ENCODE data around the gene COL11A2. TPM values are rescaled to one million over a fixed set of nuclear protein-coding genes. Genes with fewer than 3 reads are reported as not detected.
"Not testable (repeated sequence)": the region's sequence is repeated elsewhere in the genome, so short reads cannot be mapped to it uniquely, and the experiment has no call there.

Gene COL11A2
- total RNA-seq, 1 experiment from 2014 or later = 0.58 TPM

DNA sequence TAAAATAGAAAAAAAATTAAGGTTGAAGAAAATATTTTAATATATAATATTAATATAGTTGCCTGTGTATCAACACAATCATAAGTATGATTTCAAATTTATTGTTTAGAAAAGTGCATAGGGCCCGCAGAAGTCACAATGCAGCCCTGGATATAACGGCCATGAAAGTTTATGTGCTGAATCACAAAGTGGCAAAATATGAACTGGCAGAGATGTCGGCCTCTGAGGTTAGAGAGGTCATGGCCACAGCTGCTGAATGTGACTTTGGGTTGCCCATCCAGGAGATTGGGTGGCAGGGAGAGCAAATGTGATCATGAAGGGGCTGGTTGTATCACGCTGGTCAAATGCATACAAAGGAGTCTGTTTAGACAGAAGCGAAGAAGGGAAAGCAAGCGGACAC lies 35.7 kb downstream of the COL11A2 start:
- TF ChIP-seq EZH2 (IDR thresholded peaks at IDR 0.05; ENCODE audit: low read length, unreplicated experiment) (no peak), EZH2phosphoT487 (IDR thresholded peaks at IDR 0.05; ENCODE audit: borderline replicate concordance, low read length) (no peak)
- TF ChIP-seq, protein P1, sequence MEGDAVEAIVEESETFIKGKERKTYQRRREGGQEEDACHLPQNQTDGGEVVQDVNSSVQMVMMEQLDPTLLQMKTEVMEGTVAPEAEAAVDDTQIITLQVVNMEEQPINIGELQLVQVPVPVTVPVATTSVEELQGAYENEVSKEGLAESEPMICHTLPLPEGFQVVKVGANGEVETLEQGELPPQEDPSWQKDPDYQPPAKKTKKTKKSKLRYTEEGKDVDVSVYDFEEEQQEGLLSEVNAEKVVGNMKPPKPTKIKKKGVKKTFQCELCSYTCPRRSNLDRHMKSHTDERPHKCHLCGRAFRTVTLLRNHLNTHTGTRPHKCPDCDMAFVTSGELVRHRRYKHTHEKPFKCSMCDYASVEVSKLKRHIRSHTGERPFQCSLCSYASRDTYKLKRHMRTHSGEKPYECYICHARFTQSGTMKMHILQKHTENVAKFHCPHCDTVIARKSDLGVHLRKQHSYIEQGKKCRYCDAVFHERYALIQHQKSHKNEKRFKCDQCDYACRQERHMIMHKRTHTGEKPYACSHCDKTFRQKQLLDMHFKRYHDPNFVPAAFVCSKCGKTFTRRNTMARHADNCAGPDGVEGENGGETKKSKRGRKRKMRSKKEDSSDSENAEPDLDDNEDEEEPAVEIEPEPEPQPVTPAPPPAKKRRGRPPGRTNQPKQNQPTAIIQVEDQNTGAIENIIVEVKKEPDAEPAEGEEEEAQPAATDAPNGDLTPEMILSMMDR (conservative IDR thresholded peaks at IDR 0.05; ENCODE audit: low read depth, low read length) = no peak
- no peak overlapping the region for H3K27ac ChIP-seq (ENCODE audit: low read length)

DNA sequence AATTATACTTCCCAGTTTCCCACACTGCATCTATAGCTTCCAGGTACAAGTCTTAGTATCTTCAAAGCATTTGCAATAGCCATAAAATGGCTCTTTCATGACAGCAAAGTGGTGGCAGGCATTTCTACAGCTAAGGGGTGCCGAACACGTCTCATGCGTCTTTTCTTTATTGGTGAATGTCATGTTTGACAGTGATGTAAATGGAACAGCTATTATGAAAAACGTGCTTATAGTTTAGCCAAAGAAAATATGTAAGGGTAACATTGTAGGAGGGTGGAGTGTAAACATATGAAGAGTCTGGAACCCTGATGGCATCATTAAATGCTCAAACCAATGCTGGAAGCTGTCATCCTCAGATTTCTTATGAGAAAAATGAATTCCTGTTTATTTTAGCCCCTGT lies 37.9 kb downstream of the COL11A2 start:
- BruUV-seq (replicated peaks) = no TSS peak
- Histone ChIP-seq H4K20me1 (ENCODE audit: low read length) (no peaks in the 10 kb centered on the region), H3K4me1 (ENCODE audit: insufficient read depth, low read length) (no peaks in the 10 kb centered on the region), H3K9ac (ENCODE audit: low read length) (no peak overlapping the region), H3K4me3 (ENCODE audit: low read length) (no peak overlapping the region), H3K36me3 (ENCODE audit: low read depth, low read length) (no peaks in the 10 kb centered on the region), H3K9me2 (replicated peaks; ENCODE audit: low read length) (no peaks in the 10 kb centered on the region), H3K27me3 (ENCODE audit: low read length) (peaks cover 11% of the 10 kb centered on the region), H3K9me3 (ENCODE audit: low read length) (peaks cover 6% of the 10 kb centered on the region; the same call in 1 of the 2 replicates), H3K79me2 (ENCODE audit: low read length) (no peaks in the 10 kb centered on the region), H3F3A (ENCODE audit: low read length, unreplicated experiment) (no peaks in the 10 kb centered on the region), H2AFZ (ENCODE audit: low read length) (no peak overlapping the region), H3K4me2 (ENCODE audit: low read length) (no peak overlapping the region), H3K27ac (ENCODE audit: low read length) (no peak overlapping the region)
- TF ChIP-seq EZH2phosphoT487 (IDR thresholded peaks at IDR 0.05; ENCODE audit: borderline replicate concordance, low read length) (no peak), EZH2 (IDR thresholded peaks at IDR 0.05; ENCODE audit: low read length, unreplicated experiment) (no peak)
- TF ChIP-seq, protein P1 (conservative IDR thresholded peaks at IDR 0.05; ENCODE audit: low read depth, low read length) = no peak
- no peak for ATAC-seq
- DNase-seq = no peak
- CTCF ChIA-PET = no interaction called here
- intact Hi-C loops (cut with micrococcal nuclease) = no loop called here
- POLR2A ChIA-PET (ENCODE audit: unreplicated experiment) = no interaction called here

More for the DNA sequence above, 35.7 kb downstream of the COL11A2 start:
- no peak for DNase-seq
- Histone ChIP-seq H3F3A (ENCODE audit: low read length, unreplicated experiment) (no peaks in the 10 kb centered on the region), H3K4me2 (ENCODE audit: low read length) (no peak overlapping the region), H3K4me1 (ENCODE audit: insufficient read depth, low read length) (peaks cover 10% of the 10 kb centered on the region), H3K36me3 (ENCODE audit: low read depth, low read length) (no peaks in the 10 kb centered on the region), H2AFZ (ENCODE audit: low read length) (no peak overlapping the region), H4K20me1 (ENCODE audit: low read length) (no peaks in the 10 kb centered on the region), H3K9me3 (ENCODE audit: low read length) (no peaks in the 10 kb centered on the region; the same call in 1 of the 2 replicates), H3K9ac (ENCODE audit: low read length) (no peak overlapping the region), H3K4me3 (ENCODE audit: low read length) (no peak overlapping the region), H3K27me3 (ENCODE audit: low read length) (no peaks in the 10 kb centered on the region), H3K79me2 (ENCODE audit: low read length) (no peaks in the 10 kb centered on the region), H3K9me2 (replicated peaks; ENCODE audit: low read length) (no peaks in the 10 kb centered on the region)
- ChIA-PET CTCF (no interaction called here), POLR2A (ENCODE audit: unreplicated experiment) (no interaction called here)
- intact Hi-C loops (cut with micrococcal nuclease) = no loop called here
- ATAC-seq = no peak
- BruUV-seq (replicated peaks) = no TSS peak

DNA sequence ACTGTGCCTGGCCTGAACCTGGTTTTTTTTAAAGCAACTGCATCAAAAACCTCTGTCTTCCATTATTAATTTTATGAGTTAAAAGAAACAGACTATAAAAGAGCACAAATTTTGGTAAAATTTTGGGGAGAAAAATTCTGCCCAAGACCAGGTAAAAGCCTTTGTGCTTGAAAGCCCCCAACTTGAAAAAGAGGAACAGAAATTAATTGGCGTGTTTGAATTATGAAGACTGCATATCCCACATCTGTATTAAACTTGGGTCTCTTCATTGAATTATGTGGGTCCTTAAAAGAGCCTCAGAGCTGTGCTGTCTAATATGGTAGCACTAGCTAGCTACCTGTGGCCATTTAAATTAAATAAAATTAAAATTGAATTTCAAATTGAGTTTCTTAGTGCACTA lies 41.2 kb downstream of the COL11A2 start:
- H3K4me2 ChIP-seq (ENCODE audit: low read length) = no peak overlapping the region
- BruUV-seq (replicated peaks) = no TSS peak
- H3K9ac ChIP-seq (ENCODE audit: low read length) = no peak overlapping the region
- CTCF ChIA-PET = no interaction called here
- H3K4me1 ChIP-seq (ENCODE audit: insufficient read depth, low read length) = no peaks in the 10 kb centered on the region
- H3K79me2 ChIP-seq (ENCODE audit: low read length) = no peaks in the 10 kb centered on the region
- no peaks in the 10 kb centered on the region for H3F3A ChIP-seq (ENCODE audit: low read length, unreplicated experiment)
- no peak overlapping the region for H3K27ac ChIP-seq (ENCODE audit: low read length)
- no peak overlapping the region for H3K4me3 ChIP-seq (ENCODE audit: low read length)
- ATAC-seq = no peak
- peaks cover 6% of the 10 kb centered on the region; the same call in 1 of the 2 replicates for H3K9me3 ChIP-seq (ENCODE audit: low read length)
- H4K20me1 ChIP-seq (ENCODE audit: low read length) = no peaks in the 10 kb centered on the region
- no peaks in the 10 kb centered on the region for H3K36me3 ChIP-seq (ENCODE audit: low read depth, low read length)
- POLR2A ChIA-PET (ENCODE audit: unreplicated experiment) = no interaction called here
- intact Hi-C loops (cut with micrococcal nuclease) = no loop called here
- H3K9me2 ChIP-seq (replicated peaks; ENCODE audit: low read length) = no peaks in the 10 kb centered on the region
- no peak overlapping the region for H2AFZ ChIP-seq (ENCODE audit: low read length)
- no peak for DNase-seq
- TF ChIP-seq EZH2 (IDR thresholded peaks at IDR 0.05; ENCODE audit: low read length, unreplicated experiment) (no peak), EZH2phosphoT487 (IDR thresholded peaks at IDR 0.05; ENCODE audit: borderline replicate concordance, low read length) (no peak)
- TF ChIP-seq, protein P1 (conservative IDR thresholded peaks at IDR 0.05; ENCODE audit: low read depth, low read length) = no peak
- peaks cover 16% of the 10 kb centered on the region for H3K27me3 ChIP-seq (ENCODE audit: low read length)

DNA sequence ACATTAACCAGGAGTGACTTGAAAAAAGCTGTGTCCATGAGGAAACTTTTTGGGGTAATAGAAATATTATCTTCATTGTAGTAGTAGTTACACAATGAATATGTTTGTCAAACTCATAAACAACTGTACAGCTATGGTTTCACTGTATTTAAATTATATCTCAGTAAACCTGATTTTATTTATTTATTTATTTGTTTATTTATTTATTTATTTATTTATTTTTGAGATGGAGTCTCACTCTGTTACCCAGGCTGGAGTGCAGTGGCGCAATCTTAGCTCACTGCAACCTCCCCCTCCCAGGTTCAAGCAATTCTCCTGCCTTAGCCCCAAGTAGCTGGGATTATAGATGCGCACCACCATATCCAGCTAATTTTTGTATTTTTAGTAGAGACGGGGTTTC lies 41.7 kb downstream of the COL11A2 start:
- H3K27ac ChIP-seq (ENCODE audit: low read length); POLR2A ChIA-PET (ENCODE audit: unreplicated experiment); H2AFZ ChIP-seq (ENCODE audit: low read length); H3K4me2 ChIP-seq (ENCODE audit: low read length); H3K4me1 ChIP-seq (ENCODE audit: insufficient read depth, low read length); CTCF ChIA-PET; ATAC-seq; H3K36me3 ChIP-seq (ENCODE audit: low read depth, low read length); H3K9me3 ChIP-seq (ENCODE audit: low read length); H3K9ac ChIP-seq (ENCODE audit: low read length); H3K79me2 ChIP-seq (ENCODE audit: low read length); intact Hi-C loops (cut with micrococcal nuclease); H3K9me2 ChIP-seq (replicated peaks; ENCODE audit: low read length); H3K4me3 ChIP-seq (ENCODE audit: low read length); BruUV-seq (replicated peaks); H4K20me1 ChIP-seq (ENCODE audit: low read length); H3F3A ChIP-seq (ENCODE audit: low read length, unreplicated experiment); DNase-seq: not testable (repeated sequence)
- H3K27me3 ChIP-seq (ENCODE audit: low read length) = peaks cover 16% of the 10 kb centered on the region

Measured in PC-3 (cell line).